ENCODE results near the gene IQCE. TPM values are rescaled to one million over a fixed set of nuclear protein-coding genes. Genes with fewer than 3 reads are reported as not detected.

The IQCE gene
- total RNA-seq, 1 experiment from 2014 or later = 94.8 TPM

DNA sequence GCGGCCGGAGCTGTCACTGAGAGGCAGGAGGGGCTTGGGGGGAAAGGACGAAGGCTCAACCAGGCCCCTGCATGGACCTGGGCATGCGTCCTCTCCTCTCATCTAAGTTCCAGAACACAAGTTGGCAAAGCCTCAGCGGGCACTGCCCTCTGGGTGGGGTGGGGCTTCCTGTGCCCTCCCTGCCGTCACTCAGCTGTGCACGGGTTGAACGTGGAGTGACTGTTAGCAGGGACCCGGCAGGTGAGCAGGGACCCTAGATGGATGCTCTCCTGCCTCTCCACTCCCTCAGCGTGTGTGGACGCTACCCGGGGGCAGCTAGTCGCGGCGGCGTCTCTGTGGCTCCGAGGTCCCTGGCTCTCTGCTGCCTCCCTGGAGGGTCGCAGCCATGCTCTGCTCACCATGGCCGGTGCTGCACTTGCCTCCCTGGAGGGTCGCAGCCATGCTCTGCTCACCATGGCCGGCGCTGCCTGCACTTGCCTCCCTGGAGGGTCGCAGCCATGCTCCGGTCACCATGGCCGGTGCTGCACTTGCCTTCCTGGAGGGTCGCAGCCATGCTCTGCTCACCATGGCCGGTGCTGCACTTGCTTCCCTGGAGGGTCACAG, 36.6 kb downstream of the IQCE start:
- Mint-ChIP-seq H3K4me1 (ENCODE audit: low read depth, unreplicated experiment) (no peaks in the 10 kb centered on the region), H3K4me3 (ENCODE audit: low read depth, unreplicated experiment) (no peak overlapping the region), H3K27me3 (ENCODE audit: unreplicated experiment) (no peaks in the 10 kb centered on the region), H3K36me3 (ENCODE audit: insufficient read depth, unreplicated experiment) (peaks cover 88% of the 10 kb centered on the region), H3K9me3 (ENCODE audit: low read depth, unreplicated experiment) (no peaks in the 10 kb centered on the region), H3K27ac (ENCODE audit: unreplicated experiment) (no peak overlapping the region)
- no peak for DNase-seq
- intact Hi-C loops (cut with micrococcal nuclease; ENCODE audit: unreplicated experiment) = no loop called here
- TF ChIP-seq CTCF (IDR thresholded peaks at IDR 0.05; ENCODE audit: unreplicated experiment) = no peak
- BruUV-seq (replicated peaks) = no TSS peak
- CTCF ChIA-PET = interaction anchor here (0.6 kb wide), 1 partner anchor 38 kb away, joined by 3 read pairs; no protein-coding TSS in a partner anchor

- TF ChIP-seq CTCF (IDR thresholded peaks at IDR 0.05; ENCODE audit: unreplicated experiment) = no peak
- Mint-ChIP-seq H3K9me3 (ENCODE audit: low read depth, unreplicated experiment) (no peaks in the 10 kb centered on the region), H3K27ac (ENCODE audit: unreplicated experiment) (no peak overlapping the region), H3K36me3 (ENCODE audit: insufficient read depth, unreplicated experiment) (peaks cover 87% of the 10 kb centered on the region), H3K27me3 (ENCODE audit: unreplicated experiment) (no peaks in the 10 kb centered on the region), H3K4me3 (ENCODE audit: low read depth, unreplicated experiment) (no peak overlapping the region), H3K4me1 (ENCODE audit: low read depth, unreplicated experiment) (no peaks in the 10 kb centered on the region)
- no TSS peak for BruUV-seq (replicated peaks)
- CTCF ChIA-PET = interaction anchor here (0.6 to 0.7 kb wide), 2 partner anchors 12 to 80 kb away, joined by 3 to 4 read pairs; no protein-coding TSS in a partner anchor
- intact Hi-C loops (cut with micrococcal nuclease; ENCODE audit: unreplicated experiment) = no loop called here
- no peak for DNase-seq
Measured at GRCh38 chr7:2596464-2597272, 37.9 kb downstream of the IQCE start.

- no TSS peak for BruUV-seq (replicated peaks)
- intact Hi-C loops (cut with micrococcal nuclease; ENCODE audit: unreplicated experiment) = no loop called here
- peaks cover 88% of the 10 kb centered on the region for H3K36me3 Mint-ChIP-seq (ENCODE audit: insufficient read depth, unreplicated experiment)
Measured at GRCh38 chr7:2597273-2597640, 38.5 kb downstream of the IQCE start.

GRCh38 chr7:2598154-2598823, 39.5 kb downstream of the IQCE start:
- CTCF ChIA-PET = no interaction called here
- no TSS peak for BruUV-seq (replicated peaks)
- DNase-seq = no peak
- Mint-ChIP-seq H3K4me1 (ENCODE audit: low read depth, unreplicated experiment) (no peaks in the 10 kb centered on the region), H3K4me3 (ENCODE audit: low read depth, unreplicated experiment) (no peak overlapping the region), H3K9me3 (ENCODE audit: low read depth, unreplicated experiment) (no peaks in the 10 kb centered on the region), H3K27me3 (ENCODE audit: unreplicated experiment) (no peaks in the 10 kb centered on the region), H3K36me3 (ENCODE audit: insufficient read depth, unreplicated experiment) (peaks cover 88% of the 10 kb centered on the region), H3K27ac (ENCODE audit: unreplicated experiment) (no peak overlapping the region)
- intact Hi-C loops (cut with micrococcal nuclease; ENCODE audit: unreplicated experiment) = no loop called here
- no peak for TF ChIP-seq CTCF (IDR thresholded peaks at IDR 0.05; ENCODE audit: unreplicated experiment)

More at GRCh38 chr7:2597273-2597640, 38.5 kb downstream of the IQCE start:
- Mint-ChIP-seq H3K9me3 (ENCODE audit: low read depth, unreplicated experiment) (no peaks in the 10 kb centered on the region), H3K4me3 (ENCODE audit: low read depth, unreplicated experiment) (no peak overlapping the region), H3K27me3 (ENCODE audit: unreplicated experiment) (no peaks in the 10 kb centered on the region), H3K4me1 (ENCODE audit: low read depth, unreplicated experiment) (no peaks in the 10 kb centered on the region), H3K27ac (ENCODE audit: unreplicated experiment) (no peak overlapping the region)
- CTCF ChIA-PET = no interaction called here
- DNase-seq = no peak
- no peak for TF ChIP-seq CTCF (IDR thresholded peaks at IDR 0.05; ENCODE audit: unreplicated experiment)

Measured in Calu3 (cell line).